ENCODE data around the gene GTPBP2. TPM values are rescaled to one million over a fixed set of nuclear protein-coding genes. Genes with fewer than 3 reads are reported as not detected.

GTPBP2 gene
- total RNA-seq, 1 experiment from 2014 or later, result 76.4 TPM

DNA sequence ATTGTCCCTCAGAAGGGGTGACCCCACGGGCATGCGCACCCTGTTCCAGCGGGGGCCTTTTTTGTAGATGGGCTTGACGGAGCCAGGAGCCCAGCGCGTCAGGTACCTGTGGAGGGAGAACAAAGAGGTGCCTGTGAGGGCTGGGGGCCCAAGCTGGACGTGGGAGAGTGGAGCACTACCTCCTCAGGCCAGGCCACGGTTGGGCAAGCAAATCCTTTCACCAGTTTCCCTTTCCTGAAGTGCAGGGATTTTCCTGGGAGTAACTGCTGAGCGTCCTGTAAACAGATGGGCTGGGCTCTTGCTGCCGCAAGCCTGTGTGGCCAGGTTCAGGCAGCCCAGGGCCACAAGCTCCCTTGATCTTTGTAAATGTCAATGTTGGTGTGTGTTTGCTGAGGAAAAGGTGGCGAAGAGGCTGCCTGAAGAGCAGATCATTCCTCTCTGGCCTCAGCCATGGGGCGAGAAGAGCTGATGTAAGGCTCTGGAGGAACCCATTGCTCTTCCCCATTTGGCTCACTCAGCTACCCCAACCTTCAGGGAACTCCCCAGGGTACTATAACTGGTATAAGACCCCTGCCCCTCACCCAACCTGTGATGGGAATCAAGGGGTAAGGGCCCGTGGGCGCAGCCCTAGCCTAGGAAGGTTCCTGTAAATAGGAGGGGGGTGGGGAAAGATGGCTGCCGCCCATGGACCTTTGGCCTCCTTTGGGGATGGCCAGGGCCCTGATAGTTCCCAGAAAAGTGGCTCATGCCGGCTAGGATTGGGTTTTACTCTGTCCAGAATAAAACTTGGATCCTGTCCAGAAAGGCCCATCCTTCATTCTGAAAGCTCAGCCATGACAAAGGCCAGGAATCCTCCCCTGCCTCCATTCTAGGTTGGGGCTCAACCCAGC lies 43.0 kb upstream of the GTPBP2 start:
- no peak overlapping the region for H3K4me3 Mint-ChIP-seq
- H3K27me3 Mint-ChIP-seq (ENCODE audit: low read depth), result no peaks in the 10 kb centered on the region
- ATAC-seq (no peak), DNase-seq (ENCODE audit: low spot score) (no peak)
- H3K9me3 Mint-ChIP-seq, result no peaks in the 10 kb centered on the region
- POLR2A ChIA-PET, result interaction anchor here (2.3 kb wide), 1 partner anchor 98 kb away, joined by 9 read pairs; the partner anchor contains the start of gene VEGFA
- TF ChIP-seq ZNF232 (CRISPR knock-in tag; IDR thresholded peaks at IDR 0.05) (no peak), ZNF532 (CRISPR knock-in tag; IDR thresholded peaks at IDR 0.05; ENCODE audit: borderline replicate concordance) (no peak), GABPB1 (CRISPR knock-in tag; IDR thresholded peaks at IDR 0.05) (peak; percentile 69; the same call in 1 of the 2 replicates), ZNF423 (CRISPR knock-in tag; IDR thresholded peaks at IDR 0.05) (no peak)
- TF ChIP-seq, protein P1, sequence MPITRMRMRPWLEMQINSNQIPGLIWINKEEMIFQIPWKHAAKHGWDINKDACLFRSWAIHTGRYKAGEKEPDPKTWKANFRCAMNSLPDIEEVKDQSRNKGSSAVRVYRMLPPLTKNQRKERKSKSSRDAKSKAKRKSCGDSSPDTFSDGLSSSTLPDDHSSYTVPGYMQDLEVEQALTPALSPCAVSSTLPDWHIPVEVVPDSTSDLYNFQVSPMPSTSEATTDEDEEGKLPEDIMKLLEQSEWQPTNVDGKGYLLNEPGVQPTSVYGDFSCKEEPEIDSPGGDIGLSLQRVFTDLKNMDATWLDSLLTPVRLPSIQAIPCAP (CRISPR knock-in tag; IDR thresholded peaks at IDR 0.05), result no peak
- no peak overlapping the region for H3K27ac Mint-ChIP-seq
- CTCF ChIA-PET, result interaction anchor here (1.2 kb wide), 2 partner anchors 279 to 390 kb away, joined by 3 read pairs; no protein-coding TSS in a partner anchor
- peaks cover 47% of the 10 kb centered on the region for H3K36me3 Mint-ChIP-seq
- H3K4me1 Mint-ChIP-seq, result peaks cover 32% of the 10 kb centered on the region

DNA sequence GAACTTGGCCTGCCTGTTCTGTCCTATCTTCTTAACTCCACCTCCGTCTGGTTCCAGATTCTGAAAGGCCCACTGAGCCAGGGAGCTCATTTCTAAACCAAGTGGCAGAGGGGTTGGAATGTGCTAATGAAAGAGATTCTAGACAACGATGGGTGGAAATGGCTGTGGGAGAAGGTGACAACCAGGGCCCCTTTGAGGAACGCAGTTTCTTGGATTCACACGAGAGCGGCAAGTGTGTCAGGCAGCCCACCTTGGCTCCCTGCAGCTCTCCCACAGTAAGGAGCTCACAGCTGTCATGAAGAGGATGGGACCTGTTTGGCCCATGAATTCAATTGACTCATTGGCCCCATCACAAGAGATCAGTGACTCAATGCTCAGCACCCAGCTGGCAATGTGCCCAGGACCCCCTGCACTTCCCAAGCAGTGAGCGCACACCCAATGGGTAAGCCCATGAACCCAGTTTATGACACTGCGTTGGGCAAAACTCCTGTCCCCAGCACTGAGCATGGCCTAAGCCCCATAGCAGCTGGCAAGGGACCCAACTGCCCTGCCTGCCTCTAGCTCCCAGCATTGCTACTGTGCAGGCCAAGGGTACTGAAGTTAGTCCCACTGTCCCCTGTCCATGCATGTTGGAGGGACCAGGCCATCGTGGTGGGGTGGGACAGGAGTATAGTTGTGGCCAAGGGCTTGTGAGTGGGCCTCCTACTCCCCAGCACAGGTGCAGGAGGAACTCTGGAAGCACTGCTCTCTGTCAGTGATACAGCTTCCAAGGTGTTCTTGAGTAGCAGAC lies 42.1 kb upstream of the GTPBP2 start:
- Mint-ChIP-seq H3K27ac (no peak overlapping the region), H3K4me1 (peaks cover 36% of the 10 kb centered on the region), H3K27me3 (ENCODE audit: low read depth) (peaks cover 4% of the 10 kb centered on the region; the same call in 1 of the 2 replicates), H3K36me3 (peaks cover 45% of the 10 kb centered on the region), H3K9me3 (no peaks in the 10 kb centered on the region), H3K4me3 (no peak overlapping the region)
- ATAC-seq (no peak), DNase-seq (ENCODE audit: low spot score) (no peak)
- CTCF ChIA-PET, result interaction anchor here (0.6 to 7.0 kb wide), 5 partner anchors 87 to 403 kb away, joined by 3 to 68 read pairs (median 4); partner anchors contain the start of gene VEGFA
- POLR2A ChIA-PET, result interaction anchor here (2.3 kb wide), 1 partner anchor 99 kb away, joined by 9 read pairs; the partner anchor contains the start of gene VEGFA
- TF ChIP-seq ZNF416 (CRISPR knock-in tag; IDR thresholded peaks at IDR 0.05), result no peak
- TF ChIP-seq ELF4 (CRISPR knock-in tag; IDR thresholded peaks at IDR 0.05; ENCODE audit: low read depth), result no peak
- TF ChIP-seq ATF1 (CRISPR knock-in tag; IDR thresholded peaks at IDR 0.05), result no peak
- no peak for TF ChIP-seq MYBL2 (CRISPR knock-in tag; IDR thresholded peaks at IDR 0.05)
- no peak for TF ChIP-seq JAZF1 (CRISPR knock-in tag; IDR thresholded peaks at IDR 0.05)
- no peak for TF ChIP-seq FOXJ3 (CRISPR knock-in tag; IDR thresholded peaks at IDR 0.05; ENCODE audit: borderline replicate concordance)
- TF ChIP-seq USF2 (CRISPR knock-in tag; IDR thresholded peaks at IDR 0.05), result no peak
- no peak for TF ChIP-seq MXD4 (CRISPR knock-in tag; IDR thresholded peaks at IDR 0.05; ENCODE audit: borderline replicate concordance)
- no peak for TF ChIP-seq SOX15 (CRISPR knock-in tag; IDR thresholded peaks at IDR 0.05)
- no peak for TF ChIP-seq TEAD4 (CRISPR knock-in tag; IDR thresholded peaks at IDR 0.05)
- no peak for TF ChIP-seq ARID4B (CRISPR knock-in tag; IDR thresholded peaks at IDR 0.05; ENCODE audit: borderline replicate concordance)
- no peak for TF ChIP-seq NFYB (CRISPR knock-in tag; conservative IDR thresholded peaks at IDR 0.05; ENCODE audit: low read depth)
- TF ChIP-seq, protein P2, sequence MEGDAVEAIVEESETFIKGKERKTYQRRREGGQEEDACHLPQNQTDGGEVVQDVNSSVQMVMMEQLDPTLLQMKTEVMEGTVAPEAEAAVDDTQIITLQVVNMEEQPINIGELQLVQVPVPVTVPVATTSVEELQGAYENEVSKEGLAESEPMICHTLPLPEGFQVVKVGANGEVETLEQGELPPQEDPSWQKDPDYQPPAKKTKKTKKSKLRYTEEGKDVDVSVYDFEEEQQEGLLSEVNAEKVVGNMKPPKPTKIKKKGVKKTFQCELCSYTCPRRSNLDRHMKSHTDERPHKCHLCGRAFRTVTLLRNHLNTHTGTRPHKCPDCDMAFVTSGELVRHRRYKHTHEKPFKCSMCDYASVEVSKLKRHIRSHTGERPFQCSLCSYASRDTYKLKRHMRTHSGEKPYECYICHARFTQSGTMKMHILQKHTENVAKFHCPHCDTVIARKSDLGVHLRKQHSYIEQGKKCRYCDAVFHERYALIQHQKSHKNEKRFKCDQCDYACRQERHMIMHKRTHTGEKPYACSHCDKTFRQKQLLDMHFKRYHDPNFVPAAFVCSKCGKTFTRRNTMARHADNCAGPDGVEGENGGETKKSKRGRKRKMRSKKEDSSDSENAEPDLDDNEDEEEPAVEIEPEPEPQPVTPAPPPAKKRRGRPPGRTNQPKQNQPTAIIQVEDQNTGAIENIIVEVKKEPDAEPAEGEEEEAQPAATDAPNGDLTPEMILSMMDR (IDR thresholded peaks at IDR 0.05), result no peak
